ENCODE measurements around the gene R3HDM4.
A peak's percentile ranks its signal among the peaks of the same experiment; 100 is the strongest.

Gene R3HDM4

GRCh38 chr19:924553-925086 lies 11.6 kb upstream of the R3HDM4 start:
- Histone ChIP-seq H3K36me3 (ENCODE audit: control insufficient read depth in 2 of 2, insufficient read depth in 2 of 2, low read length in 2 of 2) (no peaks in the 10 kb centered on the region), H3K4me3 (ENCODE audit: low read length in 2 of 2) (peak overlapping the region; percentile 78 to 81), H3K27me3 (ENCODE audit: control insufficient read depth in 2 of 2, insufficient read depth in 2 of 2, low read length in 2 of 2) (peaks cover 3 to 9% of the 10 kb centered on the region in 2 donors), H3K4me1 (ENCODE audit: control insufficient read depth in 2 of 2, insufficient read depth in 2 of 2, low read length in 2 of 2) (peaks cover 9 to 10% of the 10 kb centered on the region in 2 donors), H3K27ac (ENCODE audit: low read depth in 2 of 2, low read length in 2 of 2) (peak overlapping the region; percentile 75 to 79), H3K9me3 (ENCODE audit: control insufficient read depth in 2 of 2, low read length in 2 of 2) (no peaks in the 10 kb centered on the region), H3K9ac (ENCODE audit: low read depth in 1 of 2, low read length in 2 of 2) (peak overlapping the region; percentile 68 to 76)

GRCh38 chr19:920051-920864 lies 7.2 kb upstream of the R3HDM4 start:
- peak overlapping the region in 1 of 2 donors; percentile 27 for H3K4me3 ChIP-seq (ENCODE audit: low read length in 2 of 2)

GRCh38 chr19:919199-920050 lies 6.4 kb upstream of the R3HDM4 start:
- Histone ChIP-seq H3K27ac (ENCODE audit: low read depth in 2 of 2, low read length in 2 of 2) (no peak overlapping the region), H3K27me3 (ENCODE audit: control insufficient read depth in 2 of 2, insufficient read depth in 2 of 2, low read length in 2 of 2) (peaks cover 18 to 30% of the 10 kb centered on the region in 2 donors), H3K9ac (ENCODE audit: low read depth in 1 of 2, low read length in 2 of 2) (peak overlapping the region in 1 of 2 donors; percentile 17), H3K36me3 (ENCODE audit: control insufficient read depth in 2 of 2, insufficient read depth in 2 of 2, low read length in 2 of 2) (no peaks in the 10 kb centered on the region), H3K4me3 (ENCODE audit: low read length in 2 of 2) (no peak overlapping the region), H3K4me1 (ENCODE audit: control insufficient read depth in 2 of 2, insufficient read depth in 2 of 2, low read length in 2 of 2) (peaks cover 8 to 19% of the 10 kb centered on the region in 2 donors), H3K9me3 (ENCODE audit: control insufficient read depth in 2 of 2, low read length in 2 of 2) (no peaks in the 10 kb centered on the region)

More at GRCh38 chr19:920051-920864, 7.2 kb upstream of the R3HDM4 start:
- Histone ChIP-seq H3K9ac (ENCODE audit: low read depth in 1 of 2, low read length in 2 of 2) (peak overlapping the region in 1 of 2 donors; percentile 17), H3K27me3 (ENCODE audit: control insufficient read depth in 2 of 2, insufficient read depth in 2 of 2, low read length in 2 of 2) (peaks cover 18 to 30% of the 10 kb centered on the region in 2 donors), H3K27ac (ENCODE audit: low read depth in 2 of 2, low read length in 2 of 2) (no peak overlapping the region), H3K4me1 (ENCODE audit: control insufficient read depth in 2 of 2, insufficient read depth in 2 of 2, low read length in 2 of 2) (peaks cover 14 to 24% of the 10 kb centered on the region in 2 donors), H3K36me3 (ENCODE audit: control insufficient read depth in 2 of 2, insufficient read depth in 2 of 2, low read length in 2 of 2) (no peaks in the 10 kb centered on the region), H3K9me3 (ENCODE audit: control insufficient read depth in 2 of 2, low read length in 2 of 2) (no peaks in the 10 kb centered on the region)

- Histone ChIP-seq H3K36me3 (ENCODE audit: control insufficient read depth in 2 of 2, insufficient read depth in 2 of 2, low read length in 2 of 2) (no peaks in the 10 kb centered on the region), H3K27me3 (ENCODE audit: control insufficient read depth in 2 of 2, insufficient read depth in 2 of 2, low read length in 2 of 2) (peaks cover 18 to 30% of the 10 kb centered on the region in 2 donors), H3K9me3 (ENCODE audit: control insufficient read depth in 2 of 2, low read length in 2 of 2) (no peaks in the 10 kb centered on the region), H3K4me3 (ENCODE audit: low read length in 2 of 2) (no peak overlapping the region), H3K9ac (ENCODE audit: low read depth in 1 of 2, low read length in 2 of 2) (no peak overlapping the region), H3K4me1 (ENCODE audit: control insufficient read depth in 2 of 2, insufficient read depth in 2 of 2, low read length in 2 of 2) (peaks cover 9 to 20% of the 10 kb centered on the region in 2 donors), H3K27ac (ENCODE audit: low read depth in 2 of 2, low read length in 2 of 2) (no peak overlapping the region)
Measured at GRCh38 chr19:918481-919198, 5.6 kb upstream of the R3HDM4 start.

GRCh38 chr19:918152-918437 lies 5.1 kb upstream of the R3HDM4 start:
- Histone ChIP-seq H3K4me3 (ENCODE audit: low read length in 2 of 2) (no peak overlapping the region), H3K27ac (ENCODE audit: low read depth in 2 of 2, low read length in 2 of 2) (no peak overlapping the region), H3K9ac (ENCODE audit: low read depth in 1 of 2, low read length in 2 of 2) (no peak overlapping the region), H3K27me3 (ENCODE audit: control insufficient read depth in 2 of 2, insufficient read depth in 2 of 2, low read length in 2 of 2) (peaks cover 18 to 30% of the 10 kb centered on the region in 2 donors), H3K4me1 (ENCODE audit: control insufficient read depth in 2 of 2, insufficient read depth in 2 of 2, low read length in 2 of 2) (peaks cover 12 to 23% of the 10 kb centered on the region in 2 donors), H3K36me3 (ENCODE audit: control insufficient read depth in 2 of 2, insufficient read depth in 2 of 2, low read length in 2 of 2) (no peaks in the 10 kb centered on the region), H3K9me3 (ENCODE audit: control insufficient read depth in 2 of 2, low read length in 2 of 2) (no peaks in the 10 kb centered on the region)

- H3K4me3 ChIP-seq (ENCODE audit: low read length in 2 of 2): peak within 1 kb of the TSS; percentile 37 to 43
- no peaks in the 10 kb centered on the region for H3K9me3 ChIP-seq (ENCODE audit: control insufficient read depth in 2 of 2, low read length in 2 of 2)
- peaks cover 18 to 30% of the 10 kb centered on the region in 2 donors for H3K27me3 ChIP-seq (ENCODE audit: control insufficient read depth in 2 of 2, insufficient read depth in 2 of 2, low read length in 2 of 2)
- H3K36me3 ChIP-seq (ENCODE audit: control insufficient read depth in 2 of 2, insufficient read depth in 2 of 2, low read length in 2 of 2): no peaks in the 10 kb centered on the region
- H3K4me1 ChIP-seq (ENCODE audit: control insufficient read depth in 2 of 2, insufficient read depth in 2 of 2, low read length in 2 of 2): peaks cover 12 to 23% of the 10 kb centered on the region in 2 donors
- H3K27ac ChIP-seq (ENCODE audit: low read depth in 2 of 2, low read length in 2 of 2): no peak within 1 kb of the TSS
- H3K9ac ChIP-seq (ENCODE audit: low read depth in 1 of 2, low read length in 2 of 2): peak within 1 kb of the TSS in 1 of 2 donors; percentile 1
Measured at GRCh38 chr19:917323-918151, 4.5 kb upstream of the R3HDM4 start, which contains the start of gene KISS1R. TSS of gene KISS1R (plus strand) at chr19:917333. CDS start at chr19:917503, 170 bp downstream.

GRCh38 chr19:916645-917322 lies 3.8 kb upstream of the R3HDM4 start:
- H3K4me1 ChIP-seq (ENCODE audit: control insufficient read depth in 2 of 2, insufficient read depth in 2 of 2, low read length in 2 of 2): peaks cover 12 to 23% of the 10 kb centered on the region in 2 donors
- H3K9ac ChIP-seq (ENCODE audit: low read depth in 1 of 2, low read length in 2 of 2): peak overlapping the region in 1 of 2 donors; percentile 1
- H3K27ac ChIP-seq (ENCODE audit: low read depth in 2 of 2, low read length in 2 of 2): no peak overlapping the region
- peak overlapping the region in 1 of 2 donors; percentile 43 for H3K4me3 ChIP-seq (ENCODE audit: low read length in 2 of 2)
- H3K27me3 ChIP-seq (ENCODE audit: control insufficient read depth in 2 of 2, insufficient read depth in 2 of 2, low read length in 2 of 2): peaks cover 18 to 30% of the 10 kb centered on the region in 2 donors
- no peaks in the 10 kb centered on the region for H3K36me3 ChIP-seq (ENCODE audit: control insufficient read depth in 2 of 2, insufficient read depth in 2 of 2, low read length in 2 of 2)
- no peaks in the 10 kb centered on the region for H3K9me3 ChIP-seq (ENCODE audit: control insufficient read depth in 2 of 2, low read length in 2 of 2)

GRCh38 chr19:912181-913079 lies 589 bp downstream of the R3HDM4 start:
- Histone ChIP-seq H3K4me1 (ENCODE audit: control insufficient read depth in 2 of 2, insufficient read depth in 2 of 2, low read length in 2 of 2) (peaks cover 14 to 25% of the 10 kb centered on the region in 2 donors), H3K36me3 (ENCODE audit: control insufficient read depth in 2 of 2, insufficient read depth in 2 of 2, low read length in 2 of 2) (no peaks in the 10 kb centered on the region), H3K9ac (ENCODE audit: low read depth in 1 of 2, low read length in 2 of 2) (peak overlapping the region; percentile 47 to 84), H3K9me3 (ENCODE audit: control insufficient read depth in 2 of 2, low read length in 2 of 2) (no peaks in the 10 kb centered on the region), H3K27me3 (ENCODE audit: control insufficient read depth in 2 of 2, insufficient read depth in 2 of 2, low read length in 2 of 2) (peaks cover 5 to 7% of the 10 kb centered on the region in 2 donors), H3K4me3 (ENCODE audit: low read length in 2 of 2) (peak overlapping the region; percentile 75 to 77), H3K27ac (ENCODE audit: low read depth in 2 of 2, low read length in 2 of 2) (peak overlapping the region; percentile 82 to 92)
